ENCODE results near the gene EME1. TPM values are rescaled to one million over a fixed set of nuclear protein-coding genes. Genes with fewer than 3 reads are reported as not detected.

Gene EME1
- total and polyA plus RNA-seq, 2 of the 8 experiments (the other 6 are each of a cell fraction or from before 2014, with no cell fraction given): 13.9 to 16.3 TPM

- no peak overlapping the region for H3K23ac ChIP-seq (ENCODE audit: insufficient read length)
- no peak overlapping the region for H3K27ac ChIP-seq (ENCODE audit: low read depth, low read length)
- no peak overlapping the region for H3K4me3 ChIP-seq (ENCODE audit: extremely low read depth in 1 of 4, insufficient read depth in 2 of 4, low read depth in 3 of 4, low read length in 4 of 4)
- no peak for FAIRE-seq
- H2BK12ac ChIP-seq (ENCODE audit: low read depth, low read length): no peak overlapping the region
- no peaks in the 10 kb centered on the region for H3K27me3 ChIP-seq (replicated peaks in 1 of 4; ENCODE audit: control insufficient read depth in 3 of 4, extremely low read depth in 1 of 4, insufficient read depth in 3 of 4, low read length in 3 of 4)
- no peak overlapping the region for H3K18ac ChIP-seq (ENCODE audit: extremely low read depth, low read length)
- H3K36me3 ChIP-seq (ENCODE audit: control insufficient read depth in 2 of 4, insufficient read depth in 4 of 4, low read length in 3 of 4): peaks cover 12 to 40% (median 25%) of the 10 kb centered on the region in 4 experiments
- H2BK120ac ChIP-seq (replicated peaks; ENCODE audit: low read depth, low read length): no peak overlapping the region
- no peak overlapping the region for H3K4me2 ChIP-seq (ENCODE audit: insufficient read depth in 1 of 2, low read depth in 2 of 2, low read length in 2 of 2)
- H2BK15ac ChIP-seq (ENCODE audit: low read length): no peak overlapping the region
- peak overlapping the region; percentile 53; the same call in 1 of the 2 replicates for H4K8ac ChIP-seq (ENCODE audit: extremely low read depth, insufficient read depth, low read length)
- H3K56ac ChIP-seq (replicated peaks; ENCODE audit: insufficient read length, low read depth, low read length): no peak overlapping the region
- H4K5ac ChIP-seq (ENCODE audit: insufficient read length, low read depth, low read length): no peak overlapping the region
- no peaks in the 10 kb centered on the region for H3K9me3 ChIP-seq (ENCODE audit: insufficient read depth in 2 of 2, low read depth in 1 of 2, low read length in 1 of 2)
- no peak overlapping the region for H2AFZ ChIP-seq (ENCODE audit: low read length)
- no peak overlapping the region for H3K14ac ChIP-seq (ENCODE audit: insufficient read length)
- no peaks in the 10 kb centered on the region for H3K79me2 ChIP-seq (ENCODE audit: control insufficient read depth in 1 of 2, insufficient read depth in 2 of 2, low read length in 2 of 2)
- DNase-seq (ENCODE audit: low read depth in 1 of 2, low spot score in 2 of 2): no peak
- H4K91ac ChIP-seq (replicated peaks; ENCODE audit: insufficient read length, low read length): no peak overlapping the region
- ChIA-PET CTCF (ENCODE audit: partially characterized antibody) (interaction anchor here (0.6 to 3.2 kb wide), 9 partner anchors 13 to 158 kb away, joined by 3 to 13 read pairs (median 5); partner anchors contain the start of genes COL1A1, EME1, LRRC59 and MRPL27), POLR2A (ENCODE audit: partially characterized antibody) (interaction anchor here (0.9 to 20.2 kb wide), 5 partner anchors 10 to 160 kb away, joined by 3 to 313 read pairs (median 10); partner anchors contain the start of genes EME1, LRRC59, MRPL27 and XYLT2)
- no peak overlapping the region for H2BK5ac ChIP-seq (ENCODE audit: low read depth, low read length)
- no peaks in the 10 kb centered on the region for H3K23me2 ChIP-seq (ENCODE audit: low read depth, low read length)
- peaks cover 6 to 22% of the 10 kb centered on the region in 2 experiments for H4K20me1 ChIP-seq (replicated peaks in 1 of 2; ENCODE audit: control insufficient read depth in 1 of 2, insufficient read depth in 2 of 2, low read length in 2 of 2)
- H3K9ac ChIP-seq (replicated peaks in 1 of 4; ENCODE audit: extremely low read depth in 1 of 4, low read depth in 3 of 4, low read length in 3 of 4): no peak overlapping the region; a peak in 1 of 7 replicates
- peaks cover 0 to 26% (median 11%) of the 10 kb centered on the region in 4 experiments; a peak in 6 of 7 replicates for H3K4me1 ChIP-seq (replicated peaks in 1 of 4; ENCODE audit: control insufficient read depth in 3 of 4, insufficient read depth in 4 of 4, low read length in 3 of 4)
- 86% methylated on average over 13 of the region's 14 CpGs; no CpG with 5 or more reads in 1 of the 2 experiments for WGBS, 2 experiments (ENCODE audit: extremely low coverage in 1 of 2, insufficient coverage in 1 of 2, insufficient read length in 1 of 2, insufficient replicate concordance in 2 of 2, low coverage in 1 of 2, low lambda C conversion rate in 2 of 2, missing lambda C conversion rate in 1 of 2)
- H2BK20ac ChIP-seq (ENCODE audit: low read length): no peak overlapping the region
- no peak overlapping the region for H2AK5ac ChIP-seq (ENCODE audit: low read depth, low read length)
- no peak overlapping the region for H3K4ac ChIP-seq (replicated peaks; ENCODE audit: insufficient read length, low read depth, low read length)
- no peaks in the 10 kb centered on the region for H3K79me1 ChIP-seq (ENCODE audit: low read depth, low read length)
Measured at GRCh38 chr17:50359998-50360461, 13.0 kb upstream of the EME1 start.

All from H1 (cell line).